ENCODE measurements around the gene MAMDC2. TPM values are rescaled to one million over a fixed set of nuclear protein-coding genes. Genes with fewer than 3 reads are reported as not detected.

The MAMDC2 gene
- total RNA-seq, 1 donor from 2014 or later, result 0.60 TPM

DNA sequence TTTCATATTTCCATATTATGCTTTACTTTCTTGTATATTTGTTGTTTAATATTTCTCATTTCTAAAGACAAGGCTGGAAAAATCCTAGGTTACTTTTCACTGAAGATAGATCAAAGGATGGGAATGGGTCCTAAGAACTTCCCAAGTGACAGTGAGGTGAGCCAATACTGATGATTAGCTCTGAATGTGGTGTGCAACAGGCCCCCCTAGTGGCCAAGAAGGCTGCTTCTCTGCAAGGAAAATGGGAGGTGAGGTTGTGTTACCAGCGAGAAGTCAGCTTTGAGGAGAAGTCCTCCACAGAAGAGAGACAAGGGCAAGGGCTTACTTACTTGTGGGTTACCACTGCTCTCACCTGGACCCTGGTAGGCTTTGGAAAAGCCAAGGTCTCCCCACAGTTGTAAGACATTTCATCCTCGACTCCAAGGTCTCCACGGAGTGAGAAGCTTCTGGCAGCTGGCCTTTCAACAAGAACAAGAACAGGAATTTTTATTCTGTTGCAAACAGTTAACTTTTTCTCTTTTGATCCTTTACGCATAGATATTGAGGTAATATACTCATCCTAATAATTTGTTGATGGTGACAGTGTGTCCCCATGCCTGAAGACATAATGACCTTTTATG, 69.9 kb downstream of the MAMDC2 start:
- Mint-ChIP-seq H3K4me1 (ENCODE audit: low read depth) (peaks cover 9% of the 10 kb centered on the region), H3K9me3 (ENCODE audit: low read depth) (no peaks in the 10 kb centered on the region), H3K4me3 (ENCODE audit: low read depth) (no peak overlapping the region), H3K36me3 (ENCODE audit: insufficient read depth) (no peaks in the 10 kb centered on the region), H3K27ac (no peak overlapping the region), H3K27me3 (peaks cover 9% of the 10 kb centered on the region)
- no peak for DNase-seq (ENCODE audit: low spot score, unreplicated experiment)
- TF ChIP-seq, protein P1, sequence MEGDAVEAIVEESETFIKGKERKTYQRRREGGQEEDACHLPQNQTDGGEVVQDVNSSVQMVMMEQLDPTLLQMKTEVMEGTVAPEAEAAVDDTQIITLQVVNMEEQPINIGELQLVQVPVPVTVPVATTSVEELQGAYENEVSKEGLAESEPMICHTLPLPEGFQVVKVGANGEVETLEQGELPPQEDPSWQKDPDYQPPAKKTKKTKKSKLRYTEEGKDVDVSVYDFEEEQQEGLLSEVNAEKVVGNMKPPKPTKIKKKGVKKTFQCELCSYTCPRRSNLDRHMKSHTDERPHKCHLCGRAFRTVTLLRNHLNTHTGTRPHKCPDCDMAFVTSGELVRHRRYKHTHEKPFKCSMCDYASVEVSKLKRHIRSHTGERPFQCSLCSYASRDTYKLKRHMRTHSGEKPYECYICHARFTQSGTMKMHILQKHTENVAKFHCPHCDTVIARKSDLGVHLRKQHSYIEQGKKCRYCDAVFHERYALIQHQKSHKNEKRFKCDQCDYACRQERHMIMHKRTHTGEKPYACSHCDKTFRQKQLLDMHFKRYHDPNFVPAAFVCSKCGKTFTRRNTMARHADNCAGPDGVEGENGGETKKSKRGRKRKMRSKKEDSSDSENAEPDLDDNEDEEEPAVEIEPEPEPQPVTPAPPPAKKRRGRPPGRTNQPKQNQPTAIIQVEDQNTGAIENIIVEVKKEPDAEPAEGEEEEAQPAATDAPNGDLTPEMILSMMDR (IDR thresholded peaks at IDR 0.05; ENCODE audit: unreplicated experiment), result peak; percentile 74

GRCh38 chr9:70114898-70115297, 71.2 kb downstream of the MAMDC2 start:
- Mint-ChIP-seq H3K4me3 (ENCODE audit: low read depth) (no peak overlapping the region), H3K9me3 (ENCODE audit: low read depth) (no peaks in the 10 kb centered on the region), H3K36me3 (ENCODE audit: insufficient read depth) (no peaks in the 10 kb centered on the region), H3K27me3 (peaks cover 13% of the 10 kb centered on the region), H3K27ac (no peak overlapping the region), H3K4me1 (ENCODE audit: low read depth) (peaks cover 16% of the 10 kb centered on the region)
- TF ChIP-seq, protein P1 (IDR thresholded peaks at IDR 0.05; ENCODE audit: unreplicated experiment), result no peak
- DNase-seq (ENCODE audit: low spot score, unreplicated experiment), result no peak

DNA sequence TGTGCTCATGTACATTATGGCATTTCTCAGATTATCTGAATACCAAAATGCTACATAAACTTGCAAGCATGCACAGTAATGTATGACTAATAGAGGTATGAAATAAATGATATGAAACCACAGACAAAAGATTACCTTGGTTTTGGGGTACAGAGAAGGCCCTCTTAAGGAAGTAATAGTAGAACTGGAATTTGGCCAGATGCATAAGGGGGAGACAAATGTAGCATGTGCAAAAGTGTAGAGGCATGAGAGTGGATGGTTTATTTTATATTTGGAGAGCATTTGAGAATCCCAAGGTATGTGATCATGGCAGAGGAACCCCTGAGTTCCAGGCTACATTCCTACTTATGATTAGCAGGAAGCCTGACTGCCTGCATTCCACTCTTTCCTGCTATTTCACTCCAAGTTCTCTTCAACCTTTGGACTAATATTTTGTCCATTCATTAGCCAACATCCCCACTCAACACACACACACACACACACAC, 74.2 kb downstream of the MAMDC2 start:
- Mint-ChIP-seq H3K9me3 (ENCODE audit: low read depth) (no peaks in the 10 kb centered on the region), H3K27me3 (peaks cover 13% of the 10 kb centered on the region), H3K4me1 (ENCODE audit: low read depth) (peaks cover 16% of the 10 kb centered on the region), H3K4me3 (ENCODE audit: low read depth) (no peak overlapping the region), H3K27ac (no peak overlapping the region), H3K36me3 (ENCODE audit: insufficient read depth) (no peaks in the 10 kb centered on the region)
- TF ChIP-seq, protein P1 (IDR thresholded peaks at IDR 0.05; ENCODE audit: unreplicated experiment), result no peak
- DNase-seq (ENCODE audit: low spot score, unreplicated experiment), result no peak

DNA sequence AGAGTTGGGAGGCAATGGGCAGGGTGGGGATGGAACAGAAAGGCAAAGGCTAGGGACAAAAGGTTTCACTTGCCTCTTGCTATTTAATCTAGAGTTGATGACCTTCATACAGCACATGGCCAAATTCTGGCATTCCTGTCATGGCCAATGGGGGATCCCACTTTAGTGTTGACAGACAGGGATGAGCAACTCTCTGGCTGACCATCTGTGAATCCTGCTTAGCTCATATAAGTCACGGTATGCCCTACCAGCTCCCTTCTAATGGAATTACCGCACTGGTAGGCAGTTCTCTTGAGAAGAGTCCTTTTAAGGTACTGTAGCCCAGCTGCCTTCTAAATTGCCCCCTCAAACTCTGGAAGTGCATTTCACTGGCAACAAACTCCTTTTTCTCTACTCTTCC, 76.1 kb downstream of the MAMDC2 start:
- Mint-ChIP-seq H3K9me3 (ENCODE audit: low read depth) (no peaks in the 10 kb centered on the region), H3K27ac (no peak overlapping the region), H3K36me3 (ENCODE audit: insufficient read depth) (no peaks in the 10 kb centered on the region), H3K4me3 (ENCODE audit: low read depth) (no peak overlapping the region), H3K27me3 (peaks cover 11% of the 10 kb centered on the region), H3K4me1 (ENCODE audit: low read depth) (peaks cover 16% of the 10 kb centered on the region)
- no peak for DNase-seq (ENCODE audit: low spot score, unreplicated experiment)
- TF ChIP-seq, protein P1 (IDR thresholded peaks at IDR 0.05; ENCODE audit: unreplicated experiment), result no peak

- Mint-ChIP-seq H3K27me3 (peaks cover 10% of the 10 kb centered on the region), H3K27ac (no peak overlapping the region), H3K9me3 (ENCODE audit: low read depth) (no peaks in the 10 kb centered on the region), H3K4me3 (ENCODE audit: low read depth) (no peak overlapping the region), H3K36me3 (ENCODE audit: insufficient read depth) (no peaks in the 10 kb centered on the region), H3K4me1 (ENCODE audit: low read depth) (peaks cover 16% of the 10 kb centered on the region)
- DNase-seq (ENCODE audit: low spot score, unreplicated experiment), result no peak
- TF ChIP-seq, protein P1 (IDR thresholded peaks at IDR 0.05; ENCODE audit: unreplicated experiment), result no peak
Measured at GRCh38 chr9:70120834-70121510, 77.3 kb downstream of the MAMDC2 start.

Data from progenitor cell of endocrine pancreas (in vitro differentiated cells).